ENCODE results near the gene NSUN2.

The NSUN2 gene

GRCh38 chr5:6553972-6554371 is 78.9 kb downstream of the NSUN2 start:
- DNase-seq, result no peak

GRCh38 chr5:6552612-6553011 is 80.2 kb downstream of the NSUN2 start:
- no peak for DNase-seq

GRCh38 chr5:6551955-6552313 is 80.9 kb downstream of the NSUN2 start:
- no peak for DNase-seq

GRCh38 chr5:6551287-6551954 is 81.4 kb downstream of the NSUN2 start:
- DNase-seq, result no peak

- no peak for DNase-seq
Measured at GRCh38 chr5:6550628-6551027, 82.2 kb downstream of the NSUN2 start.
